ENCODE data around the gene FOXE1. TPM values are rescaled to one million over a fixed set of nuclear protein-coding genes. Genes with fewer than 3 reads are reported as not detected.

Gene FOXE1
- total RNA-seq, 2 donors from 2014 or later = 0.97 to 5.5 TPM

DNA sequence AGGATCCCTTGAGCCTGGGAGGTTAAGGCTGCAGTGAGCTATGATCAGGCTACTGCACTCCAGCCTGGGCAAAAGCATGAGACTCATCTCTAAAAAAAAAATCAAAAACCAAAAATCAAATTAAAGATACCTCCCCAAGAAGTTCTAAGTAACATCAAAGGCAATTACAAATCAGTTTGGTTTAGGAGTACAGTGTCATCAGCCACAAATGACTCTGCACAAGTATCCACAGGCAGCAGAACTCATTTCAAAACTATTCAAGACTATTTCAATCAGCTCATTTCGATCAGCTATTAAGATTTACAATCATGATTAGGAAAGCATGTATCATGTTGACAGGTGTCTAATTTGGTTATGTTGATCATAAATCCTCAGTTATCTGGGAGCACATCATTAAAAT is 50.2 kb downstream of the FOXE1 start:
- TF ChIP-seq, protein P1, sequence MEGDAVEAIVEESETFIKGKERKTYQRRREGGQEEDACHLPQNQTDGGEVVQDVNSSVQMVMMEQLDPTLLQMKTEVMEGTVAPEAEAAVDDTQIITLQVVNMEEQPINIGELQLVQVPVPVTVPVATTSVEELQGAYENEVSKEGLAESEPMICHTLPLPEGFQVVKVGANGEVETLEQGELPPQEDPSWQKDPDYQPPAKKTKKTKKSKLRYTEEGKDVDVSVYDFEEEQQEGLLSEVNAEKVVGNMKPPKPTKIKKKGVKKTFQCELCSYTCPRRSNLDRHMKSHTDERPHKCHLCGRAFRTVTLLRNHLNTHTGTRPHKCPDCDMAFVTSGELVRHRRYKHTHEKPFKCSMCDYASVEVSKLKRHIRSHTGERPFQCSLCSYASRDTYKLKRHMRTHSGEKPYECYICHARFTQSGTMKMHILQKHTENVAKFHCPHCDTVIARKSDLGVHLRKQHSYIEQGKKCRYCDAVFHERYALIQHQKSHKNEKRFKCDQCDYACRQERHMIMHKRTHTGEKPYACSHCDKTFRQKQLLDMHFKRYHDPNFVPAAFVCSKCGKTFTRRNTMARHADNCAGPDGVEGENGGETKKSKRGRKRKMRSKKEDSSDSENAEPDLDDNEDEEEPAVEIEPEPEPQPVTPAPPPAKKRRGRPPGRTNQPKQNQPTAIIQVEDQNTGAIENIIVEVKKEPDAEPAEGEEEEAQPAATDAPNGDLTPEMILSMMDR (IDR thresholded peaks at IDR 0.05) = no peak
- TF ChIP-seq POLR2A (IDR thresholded peaks at IDR 0.05) = no peak
- no peaks in the 10 kb centered on the region for H3K36me3 ChIP-seq
- no peak for DNase-seq (ENCODE audit: low spot score)
- WGBS = 50% methylated on average over 1 of the region's 1 CpG
- H3K27me3 ChIP-seq (replicated peaks; ENCODE audit: insufficient read depth) = no peaks in the 10 kb centered on the region
- no peak overlapping the region for H3K4me3 ChIP-seq
- H3K27ac ChIP-seq = no peak overlapping the region
- H3K9me3 ChIP-seq = no peaks in the 10 kb centered on the region
- intact Hi-C loops (cut with DNase I) = no loop called here
- no peaks in the 10 kb centered on the region for H3K4me1 ChIP-seq (replicated peaks)

DNA sequence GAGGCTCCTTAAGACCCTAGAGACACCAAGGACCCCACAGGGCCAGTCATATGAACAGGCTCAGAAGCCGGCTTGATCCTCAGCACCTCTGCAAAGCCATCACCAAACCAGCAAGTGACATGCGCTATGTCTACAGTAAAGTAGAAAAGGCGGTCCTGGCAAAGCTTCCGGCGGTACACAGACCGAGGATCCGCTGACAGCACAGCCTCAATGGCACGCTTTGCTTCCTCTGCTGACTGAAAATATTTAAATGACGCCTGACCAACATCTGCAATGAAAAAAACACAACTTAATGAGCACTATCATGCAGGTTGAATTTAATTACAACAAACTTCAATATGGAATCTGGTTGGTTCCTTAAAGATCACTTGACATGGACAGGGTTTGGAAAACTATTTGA is 51.7 kb downstream of the FOXE1 start:
- TF ChIP-seq POLR2A (IDR thresholded peaks at IDR 0.05) = no peak
- TF ChIP-seq, protein P1 (IDR thresholded peaks at IDR 0.05) = no peak
- TF ChIP-seq POLR2AphosphoS5 (IDR thresholded peaks at IDR 0.05) = no peak
- whole genome bisulfite sequencing = 92% methylated on average over 9 of the region's 9 CpGs
- no peak for DNase-seq (ENCODE audit: low spot score)
- Histone ChIP-seq H3K4me1 (replicated peaks) (no peaks in the 10 kb centered on the region), H3K27me3 (replicated peaks; ENCODE audit: insufficient read depth) (no peaks in the 10 kb centered on the region), H3K36me3 (no peaks in the 10 kb centered on the region), H3K4me3 (no peak overlapping the region), H3K9me3 (no peaks in the 10 kb centered on the region), H3K27ac (no peak overlapping the region)
- intact Hi-C loops (cut with DNase I) = no loop called here

DNA sequence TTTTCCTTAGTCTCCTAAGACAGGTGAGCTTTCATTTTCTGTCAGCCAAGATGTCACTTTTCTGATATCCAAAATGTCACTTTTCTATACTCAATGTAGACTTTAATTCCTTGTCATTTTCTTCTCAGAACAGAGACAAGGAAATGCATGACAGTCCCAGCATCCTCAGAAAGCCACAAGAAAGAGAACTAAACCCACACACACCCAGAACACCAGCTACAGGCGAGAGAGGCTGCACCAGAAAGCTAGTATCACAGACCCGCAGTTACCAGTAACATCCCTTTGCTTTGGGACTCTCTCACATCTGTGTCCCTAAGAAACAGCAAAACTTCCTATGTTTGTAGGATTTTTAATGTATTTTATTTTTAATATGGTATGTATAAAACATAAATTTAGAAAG is 52.2 kb downstream of the FOXE1 start:
- intact Hi-C loops (cut with DNase I) = no loop called here
- TF ChIP-seq POLR2A (IDR thresholded peaks at IDR 0.05) = no peak
- TF ChIP-seq POLR2AphosphoS5 (IDR thresholded peaks at IDR 0.05) = no peak
- no peak for DNase-seq (ENCODE audit: low spot score)
- no peaks in the 10 kb centered on the region for H3K36me3 ChIP-seq
- H3K27ac ChIP-seq = no peak overlapping the region
- H3K27me3 ChIP-seq (replicated peaks; ENCODE audit: insufficient read depth) = no peaks in the 10 kb centered on the region
- H3K9me3 ChIP-seq = no peaks in the 10 kb centered on the region
- H3K4me1 ChIP-seq (replicated peaks) = no peaks in the 10 kb centered on the region
- H3K4me3 ChIP-seq = no peak overlapping the region
- WGBS = 82% methylated on average over 2 of the region's 2 CpGs

Other genes with a start within 250 kb of the FOXE1 start
- 10 to 100 TPM; 14.6 to 24.5 TPM for gene TSTD2, start 219.9 kb upstream of the FOXE1 start, total RNA-seq
- 10 to 100 TPM; 18.1 to 18.3 TPM for gene NCBP1, start 219.4 kb upstream of the FOXE1 start, total RNA-seq
- 10 to 100 TPM; 11.9 to 13.3 TPM for gene XPA, start 155.9 kb upstream of the FOXE1 start, total RNA-seq
- 10 to 100 TPM; 44.8 to 45.2 TPM for gene TRMO, start 69.3 kb downstream of the FOXE1 start, total RNA-seq
- 1 to 10 TPM in 1 of 2 donors, not detected in 1; 1.4 TPM for gene HEMGN, start 84.9 kb downstream of the FOXE1 start, total RNA-seq
- 10 to 100 TPM; 22.5 to 25.1 TPM for gene ANP32B, start 130.1 kb downstream of the FOXE1 start, total RNA-seq
- gene NANS, start 203.5 kb downstream of the FOXE1 start, total RNA-seq = 100 to 1,000 TPM; 160 to 318 TPM